ENCODE results near the gene BOD1L2.

Gene BOD1L2

DNA sequence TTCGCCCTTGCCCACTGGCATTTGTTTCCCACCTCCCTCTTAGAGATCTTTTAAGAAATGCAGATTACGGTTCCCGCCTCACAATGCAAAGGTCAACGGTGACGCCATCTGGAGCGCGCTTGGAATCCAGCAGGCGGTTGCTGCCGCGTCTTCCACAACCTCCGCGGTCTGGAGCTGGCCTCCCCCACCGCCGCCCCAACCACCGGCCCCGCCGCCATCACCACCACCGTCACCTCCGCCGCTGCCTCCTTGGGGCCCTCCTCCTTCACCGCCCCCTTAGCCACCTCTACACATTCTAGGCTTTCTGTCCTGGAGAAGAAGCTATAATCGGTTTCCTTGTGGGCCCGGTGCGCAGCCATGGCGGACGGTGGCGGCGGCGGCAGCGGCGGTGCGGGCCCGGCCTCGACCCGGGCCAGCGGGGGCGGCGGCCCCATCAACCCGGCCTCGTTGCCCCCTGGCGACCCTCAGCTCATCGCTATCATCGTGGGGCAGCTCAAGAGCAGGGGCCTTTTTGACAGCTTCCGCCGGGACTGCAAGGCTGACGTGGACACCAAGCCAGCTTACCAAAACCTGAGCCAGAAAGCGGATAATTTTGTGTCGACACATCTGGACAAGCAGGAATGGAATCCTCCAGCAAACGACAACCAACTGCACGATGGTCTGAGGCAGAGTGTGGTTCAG is at the start of gene BOD1L2:
TSS of gene BOD1L2 (plus strand) at position 132 of the 681 bp plus-strand sequence. CDS start at position 358, 226 bp downstream.
- DNase-seq, result no peak

- DNase-seq, result no peak
Observed at GRCh38 chr18:57107140-57107832, 39.6 kb upstream of the BOD1L2 start.

- DNase-seq, result no peak
Observed at GRCh38 chr18:57110290-57110689, 36.6 kb upstream of the BOD1L2 start.

DNA sequence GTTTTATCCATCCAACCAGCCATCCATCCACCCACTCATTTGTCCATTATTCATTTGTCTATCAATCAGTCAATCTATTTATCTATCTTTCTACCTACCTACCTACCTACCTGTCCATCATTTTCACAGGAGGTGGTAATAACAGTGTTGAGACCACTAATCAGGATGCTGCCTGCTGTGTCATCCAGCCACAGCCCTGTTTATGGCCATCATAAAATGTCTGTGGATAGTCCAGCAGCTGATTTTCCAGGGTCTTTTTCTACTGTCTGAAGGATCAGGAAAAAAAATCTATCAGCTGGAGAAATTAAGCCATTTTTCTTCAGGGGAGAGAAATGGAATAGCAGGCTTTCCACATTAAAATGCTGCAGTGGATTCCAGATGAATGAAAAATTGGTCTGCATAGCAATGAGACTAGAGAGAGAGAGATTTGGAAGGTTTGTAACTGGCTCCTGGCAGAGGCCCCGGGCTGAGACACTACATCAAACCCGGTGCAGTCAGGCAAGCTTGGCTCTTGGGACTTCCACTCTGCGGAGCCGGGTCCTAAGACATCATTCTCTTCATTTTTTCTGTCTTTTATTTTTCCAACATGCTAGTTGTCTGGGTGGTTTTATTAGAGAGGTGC is 33.0 kb upstream of the BOD1L2 start:
- DNase-seq, result peak; percentile 9

DNA sequence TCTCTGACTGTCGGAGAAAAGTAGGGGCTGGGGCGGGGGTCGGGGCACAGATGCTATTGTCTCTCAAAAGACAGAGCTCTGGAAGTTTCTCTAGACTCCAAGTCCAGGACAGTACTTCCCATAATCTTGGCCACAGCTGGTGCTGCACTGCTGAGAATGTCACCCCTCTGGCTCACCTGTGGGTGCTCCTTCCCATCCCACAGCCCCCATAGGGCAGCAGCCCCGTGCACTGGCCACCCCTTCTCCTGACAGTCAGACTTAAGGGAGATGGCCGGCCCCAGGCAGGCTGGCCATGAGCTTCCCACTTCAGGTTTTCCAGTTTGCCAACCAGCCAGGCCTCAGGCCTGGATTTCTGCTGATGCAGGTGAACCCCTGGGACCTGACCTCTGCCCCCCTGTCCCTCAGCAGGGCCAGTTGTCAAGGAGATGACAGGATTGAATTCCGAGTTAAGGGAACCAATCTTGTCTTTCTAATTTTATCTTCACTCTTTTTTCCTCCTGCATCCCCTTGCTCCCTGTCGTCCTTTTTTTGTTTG is 30.2 kb upstream of the BOD1L2 start:
- DNase-seq, result no peak

DNA sequence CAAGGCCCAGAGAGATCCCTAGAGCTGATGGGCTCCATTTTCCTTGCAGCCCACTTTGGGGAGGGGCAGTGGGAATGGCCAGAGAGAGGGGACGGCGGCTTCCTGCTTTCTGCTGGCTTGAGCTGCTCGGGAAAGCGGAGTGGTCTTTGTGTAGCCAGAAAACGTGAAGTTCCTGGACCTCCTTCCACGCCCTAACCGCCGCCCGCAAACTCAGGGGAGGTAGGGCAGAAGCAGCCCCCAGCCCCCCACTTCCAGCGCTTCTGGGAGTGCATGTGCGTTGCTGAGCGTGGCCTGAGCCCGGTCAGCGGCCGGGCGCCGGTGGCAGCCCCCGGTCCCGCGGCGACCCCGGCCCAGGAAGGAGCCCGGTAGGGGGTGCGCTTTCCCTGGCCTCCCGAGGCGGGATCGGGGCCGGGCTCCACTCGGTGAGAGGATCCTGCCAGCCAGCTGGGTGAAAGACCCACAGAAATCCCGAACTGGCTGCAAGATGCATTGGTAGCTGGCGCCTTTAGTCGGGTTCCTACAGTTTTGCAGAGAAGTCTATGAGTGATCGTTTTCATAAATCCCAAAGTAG is 25.3 kb upstream of the BOD1L2 start:
- no peak for DNase-seq

DNA sequence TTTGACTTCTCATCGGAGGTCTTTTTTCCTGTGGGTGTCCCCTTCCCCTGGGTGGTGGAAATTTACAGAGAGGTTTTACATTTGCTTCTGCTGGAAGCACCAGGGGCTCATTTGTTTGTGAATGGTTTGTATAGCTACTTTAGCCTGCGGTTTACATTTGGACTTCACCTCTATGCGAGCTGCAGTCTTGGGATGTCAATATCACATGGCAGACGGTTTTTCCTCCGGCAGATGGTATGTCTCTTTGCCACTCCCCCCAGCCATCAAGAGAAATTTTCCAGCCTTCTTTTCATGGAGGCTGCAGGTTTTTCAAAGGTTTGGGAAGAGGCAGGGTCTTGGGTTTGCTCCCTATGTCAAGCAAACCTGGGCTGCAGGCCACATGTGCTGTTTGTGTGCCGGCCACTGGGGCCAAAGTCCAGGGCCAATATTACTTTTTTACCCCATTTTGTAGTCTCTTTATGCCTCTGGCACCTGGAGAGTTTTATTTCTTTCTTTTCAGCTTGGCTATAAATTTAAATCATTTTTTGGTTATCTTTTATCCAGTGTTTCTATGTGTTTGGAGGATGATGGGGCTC is 23.9 kb upstream of the BOD1L2 start:
- DNase-seq, result no peak

GRCh38 chr18:57125627-57126026 is 21.3 kb upstream of the BOD1L2 start:
- no peak for DNase-seq

DNA sequence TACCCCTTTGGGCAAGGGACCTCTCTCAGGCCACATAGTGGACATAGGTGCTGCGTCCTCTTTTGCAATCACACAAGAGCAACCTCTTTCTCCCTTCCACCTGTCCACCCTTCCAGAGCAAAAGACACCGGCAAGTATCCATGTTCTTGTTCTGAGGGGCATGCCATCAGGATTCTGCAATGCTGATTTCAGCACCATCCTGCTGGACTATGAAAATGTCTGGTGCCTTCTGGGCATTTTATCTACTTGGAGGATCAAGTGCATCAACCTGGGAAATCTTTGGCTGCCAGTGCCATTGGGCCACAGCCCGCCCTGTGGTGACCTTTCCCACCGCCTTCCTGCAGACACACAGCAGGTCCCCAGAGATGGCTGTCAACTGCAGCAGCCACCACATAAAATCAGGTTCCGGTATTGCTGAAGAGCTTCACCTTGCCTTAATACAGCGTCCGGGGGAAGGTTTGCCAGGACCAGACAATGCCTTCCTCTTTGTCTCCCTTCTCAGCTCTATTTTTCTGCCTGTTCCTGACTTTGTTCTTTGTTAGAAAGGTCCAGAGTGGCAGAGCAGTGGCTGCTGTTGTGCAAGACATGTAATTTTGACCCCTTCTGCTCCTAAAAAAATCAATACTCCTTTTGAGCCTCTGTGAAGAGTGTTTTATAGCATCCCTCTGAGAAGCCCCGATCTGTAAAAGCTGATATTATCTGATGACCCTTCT is 18.5 kb upstream of the BOD1L2 start:
- DNase-seq, result no peak

DNA sequence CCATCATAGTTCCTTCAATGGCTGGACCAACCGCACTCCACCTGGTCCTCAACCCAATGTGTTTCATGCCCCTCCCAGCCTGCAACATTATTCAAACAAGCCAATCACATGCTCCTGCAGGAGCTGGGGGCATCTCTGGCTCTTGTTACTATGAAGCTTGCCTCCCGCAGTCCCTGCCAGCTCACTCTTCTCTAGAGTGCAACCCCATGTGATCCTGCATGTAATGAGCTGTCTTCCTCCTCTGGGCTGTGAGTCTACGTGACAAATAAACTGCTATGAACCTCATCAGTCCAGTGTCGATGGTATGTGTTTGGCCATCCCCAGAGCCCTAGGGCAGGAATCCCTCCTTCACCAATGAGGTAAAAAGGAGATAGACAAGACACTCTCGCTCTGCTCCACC is 15.8 kb upstream of the BOD1L2 start:
- DNase-seq, result no peak

GRCh38 chr18:57131782-57132181 is 15.1 kb upstream of the BOD1L2 start:
- no peak for DNase-seq

GRCh38 chr18:57134618-57135135 is 12.2 kb upstream of the BOD1L2 start:
- no peak for DNase-seq

DNA sequence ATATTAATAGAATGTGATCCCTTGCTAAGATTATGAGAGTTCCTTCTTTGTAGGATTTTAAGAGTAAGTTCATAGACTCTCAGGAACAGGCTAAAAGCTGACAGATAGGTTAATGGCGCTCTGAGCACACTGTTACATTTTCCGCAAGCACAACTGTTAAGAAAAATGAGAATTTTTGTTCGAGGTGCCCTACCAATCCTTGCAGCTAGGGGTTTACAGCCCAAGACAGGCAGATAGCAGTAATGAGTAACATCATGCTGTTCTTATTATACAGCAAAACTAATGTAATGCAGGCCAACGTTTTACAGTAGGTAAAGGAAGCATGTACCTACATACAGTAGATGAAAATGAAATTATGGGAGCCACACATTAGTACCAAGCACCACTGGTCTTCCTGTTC is 11.2 kb upstream of the BOD1L2 start:
- DNase-seq, result no peak

GRCh38 chr18:57137847-57138246 is 9.0 kb upstream of the BOD1L2 start:
- no peak for DNase-seq

DNA sequence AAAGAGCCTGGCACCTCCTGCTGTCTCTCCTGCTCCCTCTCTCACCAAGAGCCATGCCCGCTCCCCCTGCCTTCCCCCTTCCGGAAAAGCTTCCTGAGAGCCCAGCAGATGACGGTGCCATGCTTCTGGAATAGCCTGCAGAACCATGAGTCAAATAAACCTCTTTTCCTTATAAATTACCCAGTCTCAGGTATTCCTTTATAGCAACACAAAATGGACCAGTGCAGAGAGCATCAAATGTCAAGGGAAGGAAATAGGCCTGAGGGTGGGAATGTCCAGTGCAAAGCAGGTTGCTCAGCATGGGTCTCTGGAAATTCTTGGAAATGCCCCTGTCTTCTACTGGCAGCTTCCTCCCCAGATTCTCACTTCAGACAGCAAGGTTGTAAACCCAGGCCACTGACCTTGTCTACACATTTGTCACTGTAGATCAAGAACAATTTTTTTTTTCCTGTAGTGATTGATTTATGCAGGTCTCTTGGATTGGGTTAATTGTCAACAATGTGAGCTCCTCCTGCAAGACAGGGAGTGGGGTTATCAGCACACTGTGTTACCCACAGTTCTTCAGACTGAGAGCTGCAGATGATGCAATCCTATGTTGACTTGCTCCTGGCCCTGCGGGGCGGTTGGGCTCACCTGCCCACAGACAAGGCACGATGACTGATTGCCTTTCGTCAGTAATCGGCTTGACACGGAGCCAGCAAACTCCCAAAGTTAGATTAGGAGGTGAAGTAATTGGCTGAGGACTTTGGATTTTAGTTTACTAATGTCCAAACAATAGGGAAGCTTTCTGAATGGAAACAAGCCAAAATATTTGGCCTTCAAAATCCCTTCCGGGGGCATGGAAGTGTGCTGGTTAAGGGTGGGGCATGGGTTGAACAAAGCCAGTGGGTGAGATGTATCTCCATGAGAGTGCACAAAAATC is 5.4 kb upstream of the BOD1L2 start:
- DNase-seq, result peak; percentile 56

DNA sequence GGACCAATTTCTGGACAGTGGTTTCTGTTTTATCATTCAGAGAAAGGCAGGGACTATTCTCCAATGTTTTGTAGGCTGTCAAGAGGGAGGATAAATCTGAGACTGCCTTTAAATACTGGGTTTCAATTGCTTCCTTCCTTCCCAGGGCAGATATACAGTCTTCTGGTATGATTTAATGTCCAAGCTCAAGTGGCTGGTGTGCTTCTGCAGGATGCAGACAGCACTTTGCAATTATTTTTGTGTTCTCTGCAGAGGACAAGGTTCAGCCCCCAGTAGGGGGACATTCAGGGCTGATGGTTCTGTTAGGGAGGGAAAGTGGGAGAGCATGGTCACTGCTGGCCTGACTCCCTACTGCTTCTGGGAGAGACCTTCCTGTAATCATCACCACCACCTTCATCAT is 4.6 kb upstream of the BOD1L2 start:
- DNase-seq, result no peak

DNA sequence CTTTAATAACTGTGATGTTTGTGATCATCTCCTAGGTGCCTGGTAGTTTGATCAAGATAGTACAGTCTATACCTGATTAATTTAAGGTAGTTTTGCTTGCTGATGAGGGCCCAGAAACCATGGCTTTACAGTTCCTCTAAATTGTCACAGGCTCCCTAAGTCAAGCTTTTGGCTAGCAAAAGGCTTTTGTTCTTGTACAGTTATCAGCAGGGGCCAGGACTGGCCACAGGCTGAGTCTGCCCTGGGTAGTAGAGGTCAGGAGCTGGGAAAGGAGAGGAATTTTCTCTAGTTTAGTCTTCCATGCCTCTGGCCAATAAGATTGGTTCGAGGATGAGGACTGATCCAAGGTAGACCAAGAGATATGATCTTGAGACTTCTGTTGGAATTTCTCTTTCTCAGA is 3.6 kb upstream of the BOD1L2 start:
- no peak for DNase-seq

GRCh38 chr18:57148263-57148662 is 1.4 kb downstream of the BOD1L2 start:
- no peak for DNase-seq

DNA sequence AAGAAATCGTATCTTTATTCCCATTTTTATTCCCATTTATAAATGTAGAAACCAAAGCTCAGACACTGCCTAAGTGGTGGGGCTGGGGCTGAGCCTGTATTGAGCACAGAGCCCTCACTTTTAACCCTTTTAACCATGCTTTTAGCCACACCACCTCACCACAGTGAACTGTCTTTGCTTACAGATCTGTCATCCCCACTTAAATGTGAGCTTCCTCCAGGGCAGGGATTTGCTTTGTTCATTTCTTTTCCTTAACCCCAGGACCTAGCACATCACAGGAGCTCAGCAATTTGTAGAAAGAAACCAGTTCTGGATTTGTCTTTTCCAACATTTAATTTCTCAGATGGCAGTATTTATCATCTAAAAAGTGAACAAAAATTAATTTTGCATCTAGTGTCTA is 2.2 kb downstream of the BOD1L2 start:
- DNase-seq, result no peak

GRCh38 chr18:57149531-57149930 is 2.6 kb downstream of the BOD1L2 start:
- DNase-seq, result no peak

DNA sequence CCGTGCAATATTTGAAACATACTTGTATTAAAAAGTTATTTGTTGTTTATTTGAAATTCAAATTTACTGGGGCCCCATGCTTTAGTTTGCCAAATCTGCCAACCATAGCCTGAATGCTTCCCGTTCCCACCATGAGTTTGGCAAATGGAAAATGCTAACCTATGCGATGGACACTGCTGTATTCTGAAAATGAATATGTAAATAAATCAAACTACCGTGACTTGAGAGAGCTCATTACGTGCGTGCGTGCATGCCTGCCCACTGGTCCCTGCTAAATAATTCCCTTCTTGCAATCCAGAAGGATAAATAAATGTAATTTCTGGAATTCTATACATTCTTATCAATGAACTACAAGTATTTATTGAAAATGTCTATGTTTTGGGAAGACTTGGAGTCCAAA is 3.2 kb downstream of the BOD1L2 start:
- no peak for DNase-seq

All from NCI-H1417 treated with DMSO at 0.1 percent for 48 hours (cell line).